ENCODE data around the gene TIGD3. TPM values are rescaled to one million over a fixed set of nuclear protein-coding genes. Genes with fewer than 3 reads are reported as not detected.

The TIGD3 gene
- total RNA-seq, 1 experiment from 2014 or later = 0.11 TPM

DNA sequence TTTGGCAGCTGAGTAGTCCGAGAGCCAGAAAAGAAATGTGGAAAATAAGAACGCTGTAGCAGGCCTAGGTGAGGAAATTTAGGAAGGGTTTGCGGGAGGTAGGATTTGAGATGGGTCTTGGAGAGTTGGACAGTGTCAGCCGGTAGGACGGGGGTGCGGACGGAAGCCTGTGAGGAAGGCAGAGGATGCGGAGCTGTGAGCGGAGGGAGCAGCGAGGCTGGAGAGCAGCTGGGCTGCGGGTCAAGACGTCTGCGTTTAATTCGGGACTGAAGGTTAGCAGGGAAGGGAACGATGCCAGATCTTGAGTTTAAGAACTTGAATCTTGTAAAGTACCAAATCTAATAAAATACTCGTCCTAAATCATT, 669 bp upstream of the TIGD3 start:
- Histone ChIP-seq H3K9me3 (ENCODE audit: low read length) (no peaks in the 10 kb centered on the region), H3K9me2 (replicated peaks; ENCODE audit: insufficient read depth, low read length) (no peaks in the 10 kb centered on the region), H3K27me3 (ENCODE audit: low read length) (no peaks in the 10 kb centered on the region), H4K20me1 (ENCODE audit: insufficient read depth, low read depth, low read length) (no peaks in the 10 kb centered on the region), H2AFZ (ENCODE audit: low read length) (0 out of 2 replicates have a peak overlapping the region, but pooled peaks have one; percentile 33), H3K27ac (ENCODE audit: low read length) (no peak overlapping the region), H3K9ac (ENCODE audit: low read length) (peak overlapping the region; percentile 61; the same call in 1 of the 2 replicates), H3K4me3 (ENCODE audit: low read length) (peak overlapping the region; percentile 80; the same call in 1 of the 2 replicates), H3K4me2 (ENCODE audit: low read depth, low read length, poor library complexity, severe bottlenecking) (peak overlapping the region; percentile 76), H3K4me1 (ENCODE audit: low read length) (peaks cover 14% of the 10 kb centered on the region), H3K79me2 (ENCODE audit: low read length) (no peaks in the 10 kb centered on the region), H3K36me3 (ENCODE audit: insufficient read depth, low read length) (peaks cover 12% of the 10 kb centered on the region; the same call in 1 of the 2 replicates)
- no peak for DNase-seq

DNA sequence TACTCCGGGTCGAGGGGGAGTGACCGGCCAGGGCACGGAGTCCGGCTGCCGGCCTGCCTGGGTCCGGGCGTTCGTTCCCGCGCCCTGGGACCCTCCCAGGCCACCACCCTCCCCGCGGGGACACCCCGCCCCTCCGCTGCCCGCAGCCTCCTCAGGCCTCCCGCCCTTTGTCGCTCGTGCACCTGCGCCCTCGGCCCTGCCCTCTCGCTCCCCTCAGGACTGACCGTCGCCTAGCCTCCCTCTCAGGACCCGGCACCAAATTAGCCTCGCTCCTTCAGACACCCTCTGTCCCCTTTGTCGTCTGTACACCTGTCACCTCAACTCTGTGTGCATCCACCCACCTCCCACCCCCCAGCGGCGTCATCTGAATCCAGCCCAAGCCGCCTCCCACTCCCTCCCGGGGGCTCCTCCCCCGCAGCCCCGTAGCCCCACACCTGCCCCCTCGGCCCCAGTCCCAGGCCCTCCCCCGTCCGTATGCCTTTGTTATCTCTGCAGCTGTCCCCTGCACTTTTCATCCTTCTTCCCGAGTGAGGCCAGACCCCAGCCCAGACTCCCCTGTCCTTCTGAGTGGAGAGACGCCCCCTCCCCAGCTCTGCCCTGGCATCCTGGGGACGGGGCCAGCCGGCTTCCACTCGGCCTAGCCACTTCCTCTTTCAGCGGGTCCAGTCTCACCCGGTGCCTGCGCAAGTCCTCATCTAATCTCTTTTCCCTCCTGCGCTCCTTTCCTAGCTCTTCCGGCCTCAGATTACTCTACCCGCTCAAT, 643 bp downstream of the TIGD3 start:
- Histone ChIP-seq H4K20me1 (ENCODE audit: insufficient read depth, low read depth, low read length) (no peaks in the 10 kb centered on the region), H3K9me3 (ENCODE audit: low read length) (no peaks in the 10 kb centered on the region), H3K4me1 (ENCODE audit: low read length) (peaks cover 14% of the 10 kb centered on the region), H3K4me3 (ENCODE audit: low read length) (peak overlapping the region; percentile 80), H3K9ac (ENCODE audit: low read length) (peak overlapping the region; percentile 71), H3K79me2 (ENCODE audit: low read length) (no peaks in the 10 kb centered on the region), H3K27me3 (ENCODE audit: low read length) (no peaks in the 10 kb centered on the region), H2AFZ (ENCODE audit: low read length) (peak overlapping the region; percentile 86), H3K4me2 (ENCODE audit: low read depth, low read length, poor library complexity, severe bottlenecking) (peak overlapping the region; percentile 76), H3K9me2 (replicated peaks; ENCODE audit: insufficient read depth, low read length) (no peaks in the 10 kb centered on the region), H3K27ac (ENCODE audit: low read length) (no peak overlapping the region), H3K36me3 (ENCODE audit: insufficient read depth, low read length) (peaks cover 8% of the 10 kb centered on the region; the same call in 1 of the 2 replicates)
- DNase-seq = peak; percentile 66

- Histone ChIP-seq H3K9me3 (ENCODE audit: low read length) (no peaks in the 10 kb centered on the region), H3K4me1 (ENCODE audit: low read length) (peaks cover 14% of the 10 kb centered on the region), H3K27me3 (ENCODE audit: low read length) (no peaks in the 10 kb centered on the region), H3K9ac (ENCODE audit: low read length) (peak overlapping the region; percentile 71; the same call in 1 of the 2 replicates), H3K79me2 (ENCODE audit: low read length) (no peaks in the 10 kb centered on the region), H3K4me2 (ENCODE audit: low read depth, low read length, poor library complexity, severe bottlenecking) (peak overlapping the region; percentile 76), H4K20me1 (ENCODE audit: insufficient read depth, low read depth, low read length) (no peaks in the 10 kb centered on the region), H3K9me2 (replicated peaks; ENCODE audit: insufficient read depth, low read length) (no peaks in the 10 kb centered on the region), H3K36me3 (ENCODE audit: insufficient read depth, low read length) (peaks cover 7% of the 10 kb centered on the region; the same call in 1 of the 2 replicates), H2AFZ (ENCODE audit: low read length) (no peak overlapping the region), H3K27ac (ENCODE audit: low read length) (no peak overlapping the region), H3K4me3 (ENCODE audit: low read length) (no peak overlapping the region; the same call in 1 of the 2 replicates)
- no peak for DNase-seq
Observed at GRCh38 chr11:65355776-65356393, 1.3 kb downstream of the TIGD3 start.

DNA sequence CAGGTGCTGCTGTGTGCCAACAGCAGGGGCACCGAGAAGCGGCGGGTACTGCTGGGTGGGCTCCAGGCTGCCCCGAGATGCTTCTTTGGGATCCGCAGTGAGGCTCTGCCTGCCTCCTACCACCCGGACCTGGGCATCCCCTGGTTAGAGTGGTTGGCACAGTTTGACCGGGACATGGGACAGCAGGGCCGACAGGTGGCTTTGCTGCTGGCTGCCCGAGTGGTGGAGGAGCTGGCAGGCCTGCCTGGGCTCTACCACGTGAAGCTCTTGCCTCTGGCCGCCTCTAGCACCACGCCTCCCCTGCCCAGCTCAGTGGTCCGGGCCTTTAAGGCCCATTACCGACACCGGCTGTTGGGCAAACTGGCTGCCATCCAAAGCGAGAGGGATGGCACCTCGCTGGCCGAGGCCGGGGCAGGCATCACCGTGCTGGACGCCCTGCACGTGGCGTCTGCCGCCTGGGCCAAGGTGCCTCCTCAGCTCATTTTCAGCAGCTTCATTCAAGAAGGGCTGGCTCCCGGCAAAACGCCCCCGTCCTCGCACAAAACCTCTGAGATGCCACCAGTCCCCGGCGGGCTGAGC, 1.9 kb downstream of the TIGD3 start:
- Histone ChIP-seq H3K36me3 (ENCODE audit: insufficient read depth, low read length) (0 out of 2 replicates have a peak, but pooled peaks cover under 1% of the 10 kb centered on the region), H3K4me2 (ENCODE audit: low read depth, low read length, poor library complexity, severe bottlenecking) (no peak overlapping the region), H3K27ac (ENCODE audit: low read length) (no peak overlapping the region), H3K9ac (ENCODE audit: low read length) (no peak overlapping the region), H3K4me1 (ENCODE audit: low read length) (peaks cover 14% of the 10 kb centered on the region), H3K9me2 (replicated peaks; ENCODE audit: insufficient read depth, low read length) (no peaks in the 10 kb centered on the region), H3K79me2 (ENCODE audit: low read length) (no peaks in the 10 kb centered on the region), H3K27me3 (ENCODE audit: low read length) (no peaks in the 10 kb centered on the region), H2AFZ (ENCODE audit: low read length) (no peak overlapping the region), H4K20me1 (ENCODE audit: insufficient read depth, low read depth, low read length) (no peaks in the 10 kb centered on the region), H3K4me3 (ENCODE audit: low read length) (no peak overlapping the region), H3K9me3 (ENCODE audit: low read length) (no peaks in the 10 kb centered on the region)
- DNase-seq = no peak

DNA sequence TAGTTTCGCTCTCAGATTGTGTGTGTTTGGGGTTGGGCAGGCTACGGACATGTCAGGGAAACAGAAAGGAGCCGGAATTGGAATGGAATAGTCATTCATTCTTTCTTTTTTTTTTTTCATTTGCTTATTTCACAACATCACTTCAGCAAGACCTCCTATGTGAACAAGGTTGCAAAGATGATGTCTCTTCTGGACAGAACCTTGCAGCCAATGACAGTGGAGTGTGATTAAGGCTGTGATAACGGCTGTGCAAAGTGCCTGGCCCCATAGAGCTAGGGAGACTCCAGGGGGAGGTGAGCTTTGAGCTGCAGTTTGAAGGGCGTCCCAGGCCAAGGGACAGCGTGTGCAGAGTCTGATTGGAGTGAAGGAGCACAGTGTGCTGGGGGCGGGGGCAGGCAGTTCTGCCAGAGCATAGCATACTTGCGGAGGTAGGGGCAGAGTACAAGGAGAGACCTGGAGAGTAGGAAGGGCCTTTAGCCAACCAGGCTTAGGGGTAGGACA, 3.4 kb downstream of the TIGD3 start:
- Histone ChIP-seq H3K4me3 (ENCODE audit: low read length) (no peak overlapping the region), H3K9me2 (replicated peaks; ENCODE audit: insufficient read depth, low read length) (no peaks in the 10 kb centered on the region), H4K20me1 (ENCODE audit: insufficient read depth, low read depth, low read length) (no peaks in the 10 kb centered on the region), H3K27me3 (ENCODE audit: low read length) (no peaks in the 10 kb centered on the region), H3K79me2 (ENCODE audit: low read length) (no peaks in the 10 kb centered on the region), H2AFZ (ENCODE audit: low read length) (no peak overlapping the region), H3K4me2 (ENCODE audit: low read depth, low read length, poor library complexity, severe bottlenecking) (no peak overlapping the region), H3K4me1 (ENCODE audit: low read length) (peaks cover 14% of the 10 kb centered on the region), H3K36me3 (ENCODE audit: insufficient read depth, low read length) (no peaks in the 10 kb centered on the region), H3K27ac (ENCODE audit: low read length) (no peak overlapping the region), H3K9ac (ENCODE audit: low read length) (no peak overlapping the region), H3K9me3 (ENCODE audit: low read length) (no peaks in the 10 kb centered on the region)
- DNase-seq = no peak

DNA sequence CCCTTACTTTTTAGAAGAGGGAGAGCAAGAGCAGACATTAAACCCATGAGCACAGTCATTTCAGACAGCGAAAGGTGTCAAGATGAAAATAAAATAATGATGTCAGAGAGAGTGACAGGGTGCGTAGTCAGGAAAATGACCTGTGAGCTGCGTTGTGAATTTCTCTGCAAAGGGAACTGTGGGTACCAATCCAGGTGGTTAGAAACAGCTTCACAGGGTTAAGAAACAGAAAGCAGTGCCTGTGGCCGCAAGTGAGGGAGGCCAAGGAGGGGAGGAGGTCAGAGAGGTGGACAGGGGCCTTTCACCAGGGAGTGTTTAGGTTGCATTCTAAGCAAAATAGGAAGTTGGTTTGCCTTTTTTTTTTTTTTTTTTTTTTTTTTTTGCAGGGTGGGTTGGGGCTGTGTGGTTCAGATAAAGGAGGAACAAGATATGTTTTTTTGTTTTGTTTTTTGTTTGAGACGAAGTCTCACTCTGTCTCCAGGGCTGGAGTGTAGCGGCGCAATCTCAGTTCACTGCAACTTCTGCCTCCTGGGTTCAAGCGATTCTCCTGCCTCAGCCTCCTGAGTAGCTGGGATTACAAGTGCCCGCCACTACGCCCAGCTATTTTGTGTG, 7.9 kb downstream of the TIGD3 start:
- H2AFZ ChIP-seq (ENCODE audit: low read length) = no peak overlapping the region
- no peak overlapping the region for H3K4me2 ChIP-seq (ENCODE audit: low read depth, low read length, poor library complexity, severe bottlenecking)
- no peaks in the 10 kb centered on the region for H3K9me2 ChIP-seq (replicated peaks; ENCODE audit: insufficient read depth, low read length)
- no peaks in the 10 kb centered on the region for H3K27me3 ChIP-seq (ENCODE audit: low read length)
- H3K27ac ChIP-seq (ENCODE audit: low read length) = no peak overlapping the region
- H4K20me1 ChIP-seq (ENCODE audit: insufficient read depth, low read depth, low read length) = no peaks in the 10 kb centered on the region
- no peak overlapping the region for H3K9ac ChIP-seq (ENCODE audit: low read length)
- H3K36me3 ChIP-seq (ENCODE audit: insufficient read depth, low read length) = no peaks in the 10 kb centered on the region
- no peaks in the 10 kb centered on the region for H3K79me2 ChIP-seq (ENCODE audit: low read length)
- no peak overlapping the region for H3K4me3 ChIP-seq (ENCODE audit: low read length)
- DNase-seq = no peak
- no peaks in the 10 kb centered on the region for H3K9me3 ChIP-seq (ENCODE audit: low read length)
- no peaks in the 10 kb centered on the region for H3K4me1 ChIP-seq (ENCODE audit: low read length)

- no peak overlapping the region for H2AFZ ChIP-seq (ENCODE audit: low read length)
- H3K27ac ChIP-seq (ENCODE audit: low read length) = no peak overlapping the region
- DNase-seq = no peak
- H4K20me1 ChIP-seq (ENCODE audit: insufficient read depth, low read depth, low read length) = no peaks in the 10 kb centered on the region
- H3K4me1 ChIP-seq (ENCODE audit: low read length) = no peaks in the 10 kb centered on the region
- H3K9me3 ChIP-seq (ENCODE audit: low read length) = no peaks in the 10 kb centered on the region
- H3K36me3 ChIP-seq (ENCODE audit: insufficient read depth, low read length) = no peaks in the 10 kb centered on the region
- no peak overlapping the region for H3K9ac ChIP-seq (ENCODE audit: low read length)
- no peaks in the 10 kb centered on the region for H3K79me2 ChIP-seq (ENCODE audit: low read length)
- H3K4me2 ChIP-seq (ENCODE audit: low read depth, low read length, poor library complexity, severe bottlenecking) = no peak overlapping the region
- H3K9me2 ChIP-seq (replicated peaks; ENCODE audit: insufficient read depth, low read length) = no peaks in the 10 kb centered on the region
- H3K27me3 ChIP-seq (ENCODE audit: low read length) = no peaks in the 10 kb centered on the region
- H3K4me3 ChIP-seq (ENCODE audit: low read length) = no peak overlapping the region
Observed at GRCh38 chr11:65362966-65363365, 8.4 kb downstream of the TIGD3 start.

DNA sequence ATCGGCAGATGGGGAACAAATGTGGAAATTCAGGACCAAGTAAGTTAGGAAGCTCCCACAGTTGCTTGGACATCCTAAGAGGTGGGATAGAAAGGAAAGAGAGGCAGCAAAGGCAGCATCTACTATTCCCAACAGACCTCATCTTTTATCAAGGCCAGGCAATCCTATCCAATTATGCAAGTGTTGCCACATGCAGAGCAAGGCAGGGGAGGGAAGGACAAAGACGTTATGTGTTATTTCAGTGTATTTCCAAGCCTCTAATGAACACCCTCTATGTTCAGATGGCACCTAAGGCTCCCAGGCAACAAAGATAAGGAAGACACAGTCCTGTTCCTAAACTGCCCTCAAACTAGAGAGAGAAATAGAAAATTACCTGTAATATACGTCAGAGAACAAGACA, 9.2 kb downstream of the TIGD3 start:
- no peak overlapping the region for H2AFZ ChIP-seq (ENCODE audit: low read length)

More for the DNA sequence above, 9.2 kb downstream of the TIGD3 start:
- H3K27me3 ChIP-seq (ENCODE audit: low read length) = no peaks in the 10 kb centered on the region
- no peaks in the 10 kb centered on the region for H3K4me1 ChIP-seq (ENCODE audit: low read length)
- H3K27ac ChIP-seq (ENCODE audit: low read length) = no peak overlapping the region
- H4K20me1 ChIP-seq (ENCODE audit: insufficient read depth, low read depth, low read length) = no peaks in the 10 kb centered on the region
- no peaks in the 10 kb centered on the region for H3K9me3 ChIP-seq (ENCODE audit: low read length)
- H3K4me3 ChIP-seq (ENCODE audit: low read length) = no peak overlapping the region
- DNase-seq = no peak
- H3K4me2 ChIP-seq (ENCODE audit: low read depth, low read length, poor library complexity, severe bottlenecking) = no peak overlapping the region
- no peak overlapping the region for H3K9ac ChIP-seq (ENCODE audit: low read length)
- H3K36me3 ChIP-seq (ENCODE audit: insufficient read depth, low read length) = no peaks in the 10 kb centered on the region
- no peaks in the 10 kb centered on the region for H3K9me2 ChIP-seq (replicated peaks; ENCODE audit: insufficient read depth, low read length)
- no peaks in the 10 kb centered on the region for H3K79me2 ChIP-seq (ENCODE audit: low read length)

All from Karpas-422 (cell line).